HG02571 (cell line): ENCODE data around the gene ATP10B.

Experiments used
- ATAC-seq: cut with Tn5 transposase; IDR thresholded peaks from one replicate; pipeline ENCODE4 v1.9.1; 2021; ENCODE audit warnings: mild to moderate bottlenecking, moderate library complexity; ENCODE audit not compliant: unreplicated experiment

The ATP10B gene

DNA sequence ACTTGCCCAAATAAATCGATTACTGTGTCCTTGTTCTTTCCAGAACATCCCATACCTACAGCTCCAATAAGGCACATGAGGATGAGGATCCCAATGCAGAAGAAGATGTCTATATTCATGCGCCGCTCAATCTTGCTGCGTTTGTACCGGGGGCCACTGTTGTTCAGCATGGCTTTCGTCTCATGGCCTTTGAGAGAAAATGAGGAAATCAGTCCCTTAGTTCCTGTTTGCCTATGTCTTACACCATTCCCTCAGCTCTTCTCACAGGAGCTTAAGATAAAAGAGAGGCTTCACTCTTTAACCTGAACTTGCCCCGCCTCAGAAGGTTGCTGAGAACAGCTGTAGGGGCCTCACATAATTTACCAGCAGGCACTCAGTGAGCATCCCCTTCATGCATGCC is 211.6 kb downstream of the ATP10B start:
- ATAC-seq = no peak

- no peak for ATAC-seq
These were observed 213.8 kb downstream of the ATP10B start for GRCh38 chr5:160638161-160638742.

DNA sequence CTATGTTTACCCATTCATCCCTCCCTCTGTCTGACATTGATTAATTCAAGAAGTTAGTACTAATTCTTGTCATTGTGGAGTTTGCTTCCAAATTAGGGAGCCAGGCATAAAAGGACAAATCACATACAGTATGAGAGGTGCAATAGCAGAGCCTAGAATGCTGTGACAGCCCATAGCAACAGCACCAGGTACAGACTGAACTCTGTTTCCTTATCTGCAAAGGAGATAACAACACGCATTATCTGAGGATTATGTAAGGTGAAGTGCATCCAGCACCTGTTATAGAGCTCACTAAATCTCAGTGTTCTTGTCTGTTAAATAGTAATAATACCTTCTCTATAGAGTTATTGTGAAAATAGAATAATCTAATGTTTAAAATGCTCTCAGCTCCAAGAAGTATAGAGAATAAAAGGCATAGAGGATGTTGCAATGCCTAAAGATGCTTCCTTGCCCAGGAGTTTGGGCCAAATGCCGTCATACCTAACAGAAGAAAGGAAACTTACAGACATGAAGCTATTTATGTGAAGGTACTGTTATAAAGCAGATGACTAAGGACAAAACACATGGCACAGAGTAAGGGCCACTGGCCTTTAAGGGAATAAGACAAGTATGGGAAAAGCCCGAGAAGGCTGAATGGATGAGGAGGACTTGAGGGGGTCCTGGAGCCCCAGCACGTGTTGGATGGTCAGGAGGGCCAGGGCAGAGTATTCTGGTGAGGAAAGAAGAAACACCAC is 214.5 kb downstream of the ATP10B start:
- ATAC-seq = no peak

DNA sequence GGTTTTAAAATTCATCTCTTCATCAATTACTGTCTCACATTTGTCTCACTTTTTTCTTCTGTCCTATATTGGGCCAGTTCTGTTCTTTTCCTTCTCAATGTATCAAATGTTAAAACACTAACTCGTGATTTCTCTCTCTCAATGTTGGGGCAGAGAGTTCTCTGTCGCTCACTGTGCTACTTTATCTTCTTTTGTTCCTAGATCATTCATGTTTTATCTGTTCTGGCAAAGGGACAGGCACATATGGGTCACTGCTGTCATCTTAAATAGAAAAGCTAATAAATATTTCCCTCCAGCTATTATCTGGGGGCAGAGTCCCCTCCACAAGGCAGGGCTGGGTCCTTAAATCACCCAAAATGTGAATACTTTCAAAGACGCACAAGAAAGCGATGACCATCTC is 216.3 kb downstream of the ATP10B start:
- no peak for ATAC-seq

GRCh38 chr5:160635046-160635445 is 217.0 kb downstream of the ATP10B start:
- no peak for ATAC-seq

DNA sequence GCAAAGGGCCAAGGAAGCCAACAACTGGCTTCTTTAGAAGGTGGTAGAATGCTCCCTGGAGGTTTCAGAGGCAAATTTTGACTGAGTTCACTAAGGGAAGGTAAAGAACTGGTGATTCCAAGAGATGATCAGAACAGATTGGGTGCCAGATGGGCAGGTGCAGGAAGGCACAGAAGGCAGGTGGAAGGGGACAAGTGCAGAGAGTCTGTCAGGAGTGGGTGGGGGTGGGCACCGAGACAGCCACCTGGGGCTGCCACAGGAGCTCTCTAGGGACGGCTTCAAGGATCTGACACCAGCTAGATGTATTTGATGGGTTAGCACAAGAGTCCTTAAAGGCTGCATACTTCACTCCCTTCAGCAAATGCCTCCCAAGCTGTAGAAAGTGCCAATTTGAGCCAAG is 223.0 kb downstream of the ATP10B start:
- no peak for ATAC-seq

DNA sequence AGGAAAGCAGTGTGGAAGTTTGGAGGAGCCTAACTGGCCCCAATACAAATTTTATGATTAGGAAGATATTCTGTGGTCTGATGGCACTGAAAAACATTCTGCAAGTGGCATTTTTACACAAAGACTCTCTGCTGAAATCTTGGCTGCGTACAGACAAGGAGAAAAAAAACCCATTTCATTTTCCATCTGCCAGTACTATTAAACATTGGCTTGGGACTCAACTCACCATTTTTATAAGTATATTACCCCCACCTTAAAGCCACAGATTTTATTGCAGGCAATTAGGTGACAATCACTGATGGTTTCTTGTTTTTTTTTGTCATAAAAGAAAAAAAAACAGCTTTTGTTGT is 223.4 kb downstream of the ATP10B start:
- ATAC-seq = no peak

GRCh38 chr5:160627921-160628618 is 223.9 kb downstream of the ATP10B start:
- no peak for ATAC-seq

DNA sequence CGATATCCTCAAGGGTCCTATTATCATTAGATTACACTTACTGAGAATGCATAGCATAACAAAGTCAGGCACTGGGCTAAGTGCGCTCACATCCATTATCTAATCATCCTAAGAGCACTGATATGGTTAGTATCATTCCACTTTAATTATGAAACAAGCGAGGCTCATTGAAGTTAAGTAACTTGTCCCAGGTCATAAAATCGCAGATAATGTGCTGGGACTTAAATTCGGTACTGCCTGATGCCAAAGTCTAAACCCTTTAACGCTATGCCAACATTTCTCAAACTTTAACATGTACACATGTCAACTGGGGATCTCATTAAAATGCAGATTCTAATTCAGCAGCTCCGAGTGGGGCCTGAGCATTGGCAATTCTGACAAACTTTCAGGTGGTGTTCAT is 225.7 kb downstream of the ATP10B start:
- no peak for ATAC-seq

- ATAC-seq = no peak
These were observed 230.5 kb downstream of the ATP10B start for GRCh38 chr5:160621526-160621925.

DNA sequence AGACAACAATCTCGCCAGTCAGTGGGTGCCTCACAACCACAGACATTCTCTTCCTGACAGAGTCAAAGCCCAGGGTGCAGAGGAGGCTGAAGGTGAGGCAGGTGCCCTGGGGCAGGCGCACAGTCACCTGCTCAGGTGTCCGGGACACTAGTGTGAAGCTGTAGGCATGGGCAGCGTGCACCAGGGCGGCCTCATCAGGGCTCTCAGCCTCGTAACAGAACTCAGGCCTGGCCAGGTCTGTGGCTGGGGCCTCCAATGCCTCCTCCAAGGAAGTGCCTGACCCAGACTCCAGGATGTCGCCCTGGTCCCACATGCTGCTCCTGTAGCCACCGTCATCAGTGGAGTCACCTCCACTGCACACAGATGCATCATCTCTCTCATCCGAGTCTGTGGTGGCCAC is 231.6 kb downstream of the ATP10B start:
- no peak for ATAC-seq

- ATAC-seq = no peak
These were observed 232.6 kb downstream of the ATP10B start for GRCh38 chr5:160619381-160619780.

- no peak for ATAC-seq
These were observed 233.7 kb downstream of the ATP10B start for GRCh38 chr5:160618286-160618685.

GRCh38 chr5:160616712-160617497 is 235.1 kb downstream of the ATP10B start:
- ATAC-seq = no peak

DNA sequence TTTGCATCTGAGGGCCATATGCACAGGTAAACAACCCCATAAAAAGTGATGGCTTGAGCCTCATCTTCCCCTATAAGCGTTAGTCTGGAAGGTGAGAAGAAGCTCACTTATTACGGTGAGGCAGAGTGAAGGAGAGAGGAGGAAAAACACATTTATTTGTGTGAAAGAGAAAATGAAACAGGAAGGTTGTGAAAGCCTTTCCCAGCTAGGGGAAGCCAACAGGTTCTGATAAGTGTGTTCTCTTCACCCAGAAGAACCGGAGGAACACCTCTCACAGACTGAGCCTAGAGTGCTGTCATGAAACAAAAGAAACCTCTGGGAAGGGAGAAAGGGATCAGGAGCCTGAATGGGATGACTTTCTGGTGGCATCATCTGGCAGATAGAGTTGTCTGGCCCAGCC is 237.9 kb downstream of the ATP10B start:
- ATAC-seq = no peak

DNA sequence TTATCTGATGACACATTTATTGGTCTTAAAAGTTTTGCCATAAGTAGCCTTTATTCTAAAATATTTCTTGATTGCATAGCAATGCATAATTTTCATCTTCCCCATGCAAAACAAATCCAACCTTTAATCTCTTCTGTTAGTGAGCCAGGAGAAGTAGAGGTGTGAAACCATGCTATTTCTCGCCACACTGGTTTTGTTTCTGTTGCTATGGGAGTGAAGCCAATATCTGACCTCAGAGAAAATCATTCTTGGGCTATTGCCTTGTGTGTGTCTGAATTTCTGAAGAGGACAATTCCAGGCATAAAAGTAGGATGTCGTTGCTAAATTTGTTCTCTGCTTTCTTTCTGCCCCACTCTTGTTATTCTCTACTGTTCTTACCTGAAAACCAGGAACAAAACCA is 246.7 kb downstream of the ATP10B start:
- no peak for ATAC-seq

GRCh38 chr5:160604484-160604883 is 247.5 kb downstream of the ATP10B start:
- ATAC-seq = no peak

DNA sequence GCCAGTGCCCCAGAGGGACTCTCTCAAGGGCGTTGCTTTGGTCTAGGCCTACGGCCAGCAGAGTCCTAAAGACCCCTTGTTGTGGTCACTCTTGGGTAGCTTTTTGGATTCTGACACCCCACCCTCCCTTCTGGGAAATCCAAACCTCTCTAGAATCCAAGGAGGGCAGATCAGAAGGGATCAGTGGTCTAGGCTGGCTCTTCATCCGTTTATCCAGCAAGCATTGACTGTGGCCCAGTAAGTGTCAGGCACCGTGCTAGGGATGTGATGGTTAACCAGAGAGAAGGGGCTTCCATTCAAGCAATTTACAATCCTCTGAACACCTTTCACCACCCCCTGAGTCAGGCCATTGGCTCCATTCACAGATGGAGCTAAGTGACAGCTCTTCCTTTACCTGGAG is 249.3 kb downstream of the ATP10B start:
- no peak for ATAC-seq

DNA sequence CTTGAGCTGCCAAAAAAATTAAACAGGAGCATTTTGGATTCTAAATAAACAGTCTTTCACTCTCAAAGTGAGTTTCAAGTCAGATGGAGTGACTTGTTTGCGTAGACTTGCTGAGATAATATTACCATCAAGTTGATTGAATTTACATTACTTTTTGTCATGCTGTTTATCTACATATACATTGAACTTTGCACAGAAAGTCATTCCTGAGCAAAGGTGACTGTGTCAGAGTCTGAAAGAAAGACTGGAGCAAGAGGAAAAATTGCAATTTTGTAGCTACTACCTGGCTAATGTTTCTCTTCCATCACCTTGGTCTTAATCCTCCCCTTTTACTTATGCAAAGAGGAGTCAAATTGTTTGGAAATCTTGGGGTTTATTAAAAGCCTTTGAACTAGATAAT is 251.0 kb downstream of the ATP10B start:
- ATAC-seq = no peak

DNA sequence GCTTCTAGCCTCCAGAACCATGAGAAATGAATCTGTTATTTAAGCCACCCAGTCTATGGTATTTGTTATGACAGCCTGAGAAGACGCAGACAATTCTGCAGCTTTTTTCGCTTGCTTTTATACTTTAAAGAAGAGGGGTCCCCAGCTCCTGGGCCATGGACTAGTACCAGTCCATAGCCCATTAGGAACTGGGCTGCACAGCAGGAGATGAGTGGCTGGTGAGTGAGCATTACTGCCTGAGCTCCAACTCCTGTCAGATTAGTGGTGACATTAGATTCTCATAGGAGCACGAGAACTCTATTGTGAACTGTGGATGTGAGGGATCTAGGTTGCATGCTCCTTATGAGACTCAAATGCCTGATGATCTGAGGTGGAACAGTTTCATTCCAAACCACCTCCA is 278.7 kb downstream of the ATP10B start:
- no peak for ATAC-seq

- no peak for ATAC-seq
These were observed 284.8 kb downstream of the ATP10B start for GRCh38 chr5:160567031-160567705.
